Endothelial cell (in vitro differentiated cells): ENCODE measurements around the gene L1CAM. TPM values are rescaled to one million over a fixed set of nuclear protein-coding genes. Genes with fewer than 3 reads are reported as not detected.
A peak's percentile ranks its signal among the peaks of the same experiment; 100 is the strongest.

Source experiments
- DNase-seq: peaks from one replicate; pipeline ENCODE4 v3.0.0; 2021; ENCODE audit warnings: low spot score
- H3K27ac Mint-ChIP-seq: one replicate; pipeline ENCODE4 v1.8.0; 2021; ENCODE audit warnings: mixed read lengths, inconsistent platforms; ENCODE audit not compliant: unreplicated experiment
- H3K27me3 Mint-ChIP-seq: one replicate; pipeline ENCODE4 v1.8.0; 2021; ENCODE audit warnings: mild to moderate bottlenecking, moderate library complexity, mixed read lengths, inconsistent platforms; ENCODE audit not compliant: unreplicated experiment
- H3K36me3 Mint-ChIP-seq: one replicate; pipeline ENCODE4 v1.8.0; 2021; ENCODE audit warnings: mild to moderate bottlenecking, low read depth, mixed read lengths, inconsistent platforms; ENCODE audit not compliant: unreplicated experiment
- H3K4me1 Mint-ChIP-seq: one replicate; pipeline ENCODE4 v1.8.0; 2021; ENCODE audit warnings: mild to moderate bottlenecking, mixed read lengths, inconsistent platforms; ENCODE audit not compliant: unreplicated experiment
- H3K4me3 Mint-ChIP-seq: one replicate; pipeline ENCODE4 v1.8.0; 2021; ENCODE audit warnings: mild to moderate bottlenecking, mixed read lengths, inconsistent platforms; ENCODE audit not compliant: unreplicated experiment
- H3K9me3 Mint-ChIP-seq: one replicate; pipeline ENCODE4 v1.8.0; 2021; ENCODE audit warnings: mixed read lengths, inconsistent platforms; ENCODE audit not compliant: unreplicated experiment
- long read RNA-seq: library from polyadenylated mRNA; unstranded; transcript quantifications from one replicate; pipeline ENCODE4 v2.0.0, GENCODE V29; 2020; ENCODE audit not compliant: unreplicated experiment
- total RNA-seq: library from RNA; stranded (reverse); fragmentation: NEBNext Ultra II Directional; extraction: Animal tissue kit (Norgen Biotek cat#: 25700); gene quantifications from one replicate; pipeline ENCODE4 v1.2.1, GENCODE V29; 2021; ENCODE audit not compliant: unreplicated experiment
- TF ChIP-seq, protein P1 (sequence below): fragments of 200-600 bp; sonication (generic); IDR thresholded peaks from one replicate; pipeline ENCODE4 v1.5.0; 2021; ENCODE audit warnings: antibody characterized with exemption; ENCODE audit not compliant: unreplicated experiment

L1CAM gene, protein sequence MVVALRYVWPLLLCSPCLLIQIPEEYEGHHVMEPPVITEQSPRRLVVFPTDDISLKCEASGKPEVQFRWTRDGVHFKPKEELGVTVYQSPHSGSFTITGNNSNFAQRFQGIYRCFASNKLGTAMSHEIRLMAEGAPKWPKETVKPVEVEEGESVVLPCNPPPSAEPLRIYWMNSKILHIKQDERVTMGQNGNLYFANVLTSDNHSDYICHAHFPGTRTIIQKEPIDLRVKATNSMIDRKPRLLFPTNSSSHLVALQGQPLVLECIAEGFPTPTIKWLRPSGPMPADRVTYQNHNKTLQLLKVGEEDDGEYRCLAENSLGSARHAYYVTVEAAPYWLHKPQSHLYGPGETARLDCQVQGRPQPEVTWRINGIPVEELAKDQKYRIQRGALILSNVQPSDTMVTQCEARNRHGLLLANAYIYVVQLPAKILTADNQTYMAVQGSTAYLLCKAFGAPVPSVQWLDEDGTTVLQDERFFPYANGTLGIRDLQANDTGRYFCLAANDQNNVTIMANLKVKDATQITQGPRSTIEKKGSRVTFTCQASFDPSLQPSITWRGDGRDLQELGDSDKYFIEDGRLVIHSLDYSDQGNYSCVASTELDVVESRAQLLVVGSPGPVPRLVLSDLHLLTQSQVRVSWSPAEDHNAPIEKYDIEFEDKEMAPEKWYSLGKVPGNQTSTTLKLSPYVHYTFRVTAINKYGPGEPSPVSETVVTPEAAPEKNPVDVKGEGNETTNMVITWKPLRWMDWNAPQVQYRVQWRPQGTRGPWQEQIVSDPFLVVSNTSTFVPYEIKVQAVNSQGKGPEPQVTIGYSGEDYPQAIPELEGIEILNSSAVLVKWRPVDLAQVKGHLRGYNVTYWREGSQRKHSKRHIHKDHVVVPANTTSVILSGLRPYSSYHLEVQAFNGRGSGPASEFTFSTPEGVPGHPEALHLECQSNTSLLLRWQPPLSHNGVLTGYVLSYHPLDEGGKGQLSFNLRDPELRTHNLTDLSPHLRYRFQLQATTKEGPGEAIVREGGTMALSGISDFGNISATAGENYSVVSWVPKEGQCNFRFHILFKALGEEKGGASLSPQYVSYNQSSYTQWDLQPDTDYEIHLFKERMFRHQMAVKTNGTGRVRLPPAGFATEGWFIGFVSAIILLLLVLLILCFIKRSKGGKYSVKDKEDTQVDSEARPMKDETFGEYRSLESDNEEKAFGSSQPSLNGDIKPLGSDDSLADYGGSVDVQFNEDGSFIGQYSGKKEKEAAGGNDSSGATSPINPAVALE
- 0.31 TPM for total RNA-seq
- long read RNA-seq: 0 reads

DNA sequence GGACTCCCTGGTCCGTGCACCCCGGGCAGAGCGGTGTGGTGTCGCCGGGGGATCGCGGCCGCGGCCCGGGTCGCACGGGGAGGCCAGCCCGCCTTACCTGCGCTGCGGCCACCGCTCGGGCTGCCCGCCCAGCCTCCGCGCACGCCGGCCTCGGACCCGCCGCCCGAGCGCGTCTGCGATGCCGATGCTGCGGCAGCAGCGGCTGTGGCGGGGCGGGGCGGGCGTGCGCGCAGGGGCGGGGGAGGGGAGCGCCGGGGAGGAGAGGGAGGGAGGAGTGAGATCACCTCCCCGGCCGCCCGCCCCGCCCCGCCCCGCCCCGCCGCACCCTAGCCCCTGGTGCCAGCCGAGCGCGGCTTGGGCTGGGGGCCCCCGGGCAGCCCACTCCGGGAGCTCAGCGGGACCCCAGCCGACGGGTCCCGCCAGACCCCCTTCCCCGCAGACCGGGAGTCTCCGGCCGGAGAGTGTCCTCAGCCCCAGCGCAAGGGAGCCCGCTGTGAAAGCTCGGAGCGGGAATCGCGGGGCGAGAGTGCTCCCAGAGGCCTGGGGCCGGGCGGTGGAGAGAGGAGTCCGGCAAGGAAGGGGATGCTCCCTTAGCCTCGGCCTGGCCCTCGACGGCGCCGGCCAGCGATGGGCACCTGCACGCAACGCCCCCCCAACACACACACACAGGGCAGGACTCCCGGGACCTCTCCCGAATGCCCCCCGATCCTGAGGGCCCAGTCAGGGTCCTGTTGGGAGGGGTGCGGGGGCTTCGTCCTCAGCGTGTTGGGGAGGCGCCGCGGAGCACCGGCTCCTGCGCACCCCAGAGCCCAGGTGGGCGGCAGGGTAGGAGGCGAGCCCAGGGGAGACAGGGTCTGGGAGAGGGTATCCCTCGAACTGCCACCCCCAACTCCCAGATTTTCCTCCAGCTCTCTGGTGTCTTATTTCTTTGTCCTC is at the start of gene L1CAM:
TSS of gene L1CAM (minus strand) at position 206 of the 936 bp plus-strand sequence. CDS start 10,337 bp downstream, outside the sequence.
- Mint-ChIP-seq H3K9me3 (no peaks in the 10 kb centered on the region), H3K36me3 (no peaks in the 10 kb centered on the region), H3K4me1 (no peaks in the 10 kb centered on the region), H3K27me3 (peaks cover 9% of the 10 kb centered on the region), H3K4me3 (no peak within 1 kb of the TSS), H3K27ac (no peak within 1 kb of the TSS)
- DNase-seq: no peak
- TF ChIP-seq, protein P1, sequence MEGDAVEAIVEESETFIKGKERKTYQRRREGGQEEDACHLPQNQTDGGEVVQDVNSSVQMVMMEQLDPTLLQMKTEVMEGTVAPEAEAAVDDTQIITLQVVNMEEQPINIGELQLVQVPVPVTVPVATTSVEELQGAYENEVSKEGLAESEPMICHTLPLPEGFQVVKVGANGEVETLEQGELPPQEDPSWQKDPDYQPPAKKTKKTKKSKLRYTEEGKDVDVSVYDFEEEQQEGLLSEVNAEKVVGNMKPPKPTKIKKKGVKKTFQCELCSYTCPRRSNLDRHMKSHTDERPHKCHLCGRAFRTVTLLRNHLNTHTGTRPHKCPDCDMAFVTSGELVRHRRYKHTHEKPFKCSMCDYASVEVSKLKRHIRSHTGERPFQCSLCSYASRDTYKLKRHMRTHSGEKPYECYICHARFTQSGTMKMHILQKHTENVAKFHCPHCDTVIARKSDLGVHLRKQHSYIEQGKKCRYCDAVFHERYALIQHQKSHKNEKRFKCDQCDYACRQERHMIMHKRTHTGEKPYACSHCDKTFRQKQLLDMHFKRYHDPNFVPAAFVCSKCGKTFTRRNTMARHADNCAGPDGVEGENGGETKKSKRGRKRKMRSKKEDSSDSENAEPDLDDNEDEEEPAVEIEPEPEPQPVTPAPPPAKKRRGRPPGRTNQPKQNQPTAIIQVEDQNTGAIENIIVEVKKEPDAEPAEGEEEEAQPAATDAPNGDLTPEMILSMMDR: no peak

DNA sequence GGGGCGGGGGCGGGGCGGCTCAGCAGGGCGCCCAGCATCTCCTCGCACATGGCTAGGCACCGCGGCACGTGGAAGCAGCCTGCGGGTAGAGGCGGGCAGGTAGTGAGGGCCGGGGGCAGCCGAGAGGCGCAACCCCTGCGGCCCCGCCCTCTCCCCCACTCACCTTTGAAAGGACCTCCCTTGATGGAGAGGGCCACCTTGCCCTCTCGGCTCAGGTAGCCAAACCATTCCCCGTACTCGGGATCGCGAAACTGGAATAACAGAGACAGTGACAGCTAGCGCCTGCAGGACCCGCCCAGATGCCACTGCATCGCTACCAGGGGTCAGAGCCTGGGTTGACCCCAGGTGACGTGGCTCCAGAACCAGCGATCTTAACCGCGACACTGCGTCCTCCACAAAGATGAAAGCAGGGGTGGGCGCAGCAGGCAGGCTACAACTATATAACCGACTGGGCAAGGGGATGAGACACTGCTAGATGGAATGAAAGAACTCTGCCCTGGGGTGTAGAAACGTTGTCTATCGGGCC is 49.4 kb upstream of the L1CAM start:
- peaks cover 10% of the 10 kb centered on the region for H3K27me3 Mint-ChIP-seq

DNA sequence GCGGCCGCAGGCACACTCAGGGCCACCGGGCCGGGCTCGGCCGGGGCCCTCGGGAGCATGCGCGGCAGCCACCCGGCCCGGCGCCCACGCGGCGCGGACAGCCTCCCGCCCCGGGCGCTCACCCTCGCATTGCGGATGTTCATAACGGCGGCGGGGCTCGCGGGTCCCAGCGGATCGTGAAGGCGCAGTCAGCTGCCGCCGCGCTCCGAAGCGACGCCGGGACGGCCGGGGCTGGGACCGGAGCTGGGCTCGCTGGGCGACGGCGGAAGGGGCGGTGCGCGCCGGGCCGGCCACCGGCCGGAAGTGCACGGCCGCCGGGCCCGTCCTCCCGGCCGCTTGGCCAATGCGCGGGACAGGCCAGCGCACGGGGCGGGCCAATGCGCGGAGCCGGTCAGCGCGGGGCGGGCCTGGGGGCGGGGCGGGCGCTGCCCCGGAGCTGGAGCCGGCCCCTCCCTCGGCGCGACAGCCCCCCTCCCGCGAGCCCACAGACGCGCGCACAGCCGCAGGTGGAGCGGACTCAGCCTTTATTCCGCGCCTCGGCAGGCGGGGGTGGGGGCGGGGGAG is 48.9 kb upstream of the L1CAM start, which contains the start of gene NAA10:
TSS of gene NAA10 (minus strand) at position 276 of the 564 bp plus-strand sequence. CDS start at position 143, 133 bp downstream.
- no peaks in the 10 kb centered on the region for H3K9me3 Mint-ChIP-seq
- peaks cover 6% of the 10 kb centered on the region for H3K36me3 Mint-ChIP-seq
- peak within 1 kb of the TSS; percentile 89 for H3K4me3 Mint-ChIP-seq
- peak; percentile 64 for DNase-seq
- peaks cover 10% of the 10 kb centered on the region for H3K27me3 Mint-ChIP-seq
- H3K27ac Mint-ChIP-seq: peak within 1 kb of the TSS; percentile 72
- TF ChIP-seq, protein P1: no peak
- H3K4me1 Mint-ChIP-seq: peaks cover 2% of the 10 kb centered on the region

More for the DNA sequence above, 49.4 kb upstream of the L1CAM start:
- peaks cover 6% of the 10 kb centered on the region for H3K36me3 Mint-ChIP-seq
- no peak for DNase-seq
- H3K9me3 Mint-ChIP-seq: no peaks in the 10 kb centered on the region
- TF ChIP-seq, protein P1: no peak
- H3K4me3 Mint-ChIP-seq: peak overlapping the region; percentile 89
- peaks cover 2% of the 10 kb centered on the region for H3K4me1 Mint-ChIP-seq
- peak overlapping the region; percentile 72 for H3K27ac Mint-ChIP-seq
